ENCODE data around the gene MRPL46.
A peak's percentile ranks its signal among the peaks of the same experiment; 100 is the strongest.

Gene MRPL46

GRCh38 chr15:88467073-88467934, at the start of gene MRPL46, which contains the start of gene MRPS11:
Gene MRPL46 (minus strand): TSS chr15:88467388. CDS start chr15:88467377, 11 bp downstream.
Gene MRPS11 (plus strand): TSS chr15:88467708. CDS start chr15:88467718, 10 bp downstream.
- DNase-seq (ENCODE audit: low read depth): peak; percentile 83

GRCh38 chr15:88513195-88513594, 46.0 kb upstream of the MRPL46 start:
- no peak for DNase-seq (ENCODE audit: low read depth)

DNA sequence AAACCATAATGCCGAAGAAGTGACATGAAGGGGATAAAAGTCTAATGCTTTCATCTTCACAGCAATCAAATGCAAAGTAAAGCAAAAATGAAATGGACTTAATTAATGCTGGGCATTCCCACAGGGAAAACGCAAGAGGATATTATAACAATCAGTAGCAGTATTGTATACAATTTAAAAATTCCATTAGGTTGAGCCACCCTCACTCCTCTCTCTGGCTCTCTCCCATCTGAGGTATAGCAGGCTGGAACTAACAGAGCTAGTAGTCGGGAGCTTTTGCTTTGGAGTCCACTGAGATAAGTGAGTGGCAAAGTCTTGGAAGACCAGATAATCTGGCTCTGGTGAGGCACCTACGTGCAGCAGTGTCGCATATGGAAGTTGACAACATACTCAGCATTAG, 45.4 kb upstream of the MRPL46 start:
- no peak for DNase-seq (ENCODE audit: low read depth)

GRCh38 chr15:88512078-88512477, 44.9 kb upstream of the MRPL46 start:
- no peak for DNase-seq (ENCODE audit: low read depth)

GRCh38 chr15:88511161-88511560, 44.0 kb upstream of the MRPL46 start:
- DNase-seq (ENCODE audit: low read depth): no peak

- no peak for DNase-seq (ENCODE audit: low read depth)
Measured at GRCh38 chr15:88509964-88510363, 42.8 kb upstream of the MRPL46 start.

DNA sequence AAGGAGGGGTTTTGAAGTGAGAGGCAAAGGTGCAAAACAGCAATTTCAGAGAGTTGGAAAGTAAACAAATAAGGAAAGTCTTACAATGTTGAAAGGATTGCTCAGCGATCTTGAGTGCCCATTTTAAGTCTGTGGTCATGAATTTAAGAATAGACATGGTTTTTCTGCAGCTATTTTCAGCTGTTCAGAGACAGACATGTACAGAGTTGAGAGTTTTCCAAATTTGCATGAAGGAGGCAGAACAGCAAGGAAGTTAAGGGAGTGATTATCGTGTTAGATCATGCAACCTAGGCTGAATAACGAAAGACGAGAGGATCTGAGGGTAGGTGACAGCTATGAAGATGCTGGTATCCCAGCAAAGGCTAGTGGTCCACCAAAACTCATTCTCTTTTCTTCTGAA, 42.1 kb upstream of the MRPL46 start:
- DNase-seq (ENCODE audit: low read depth): no peak

DNA sequence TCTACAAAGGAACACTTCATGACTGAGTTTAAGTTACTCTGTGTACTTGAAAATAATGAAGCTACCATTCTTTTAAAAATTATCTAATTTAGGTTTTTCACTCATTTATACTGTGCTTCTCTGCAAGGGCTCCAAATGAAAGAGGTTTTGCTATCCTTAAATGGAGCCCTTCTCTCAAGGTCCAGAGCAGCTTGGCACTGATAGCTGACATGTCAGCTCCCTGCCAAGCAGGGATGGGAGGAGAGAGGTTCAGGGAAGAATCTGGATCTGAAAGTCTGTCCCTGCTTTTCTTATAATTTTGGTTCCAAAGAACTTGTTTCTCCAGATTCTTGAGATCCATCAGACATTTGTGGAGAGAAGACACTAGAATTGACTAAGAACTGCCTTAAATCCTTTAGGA, 39.4 kb upstream of the MRPL46 start:
- no peak for DNase-seq (ENCODE audit: low read depth)

DNA sequence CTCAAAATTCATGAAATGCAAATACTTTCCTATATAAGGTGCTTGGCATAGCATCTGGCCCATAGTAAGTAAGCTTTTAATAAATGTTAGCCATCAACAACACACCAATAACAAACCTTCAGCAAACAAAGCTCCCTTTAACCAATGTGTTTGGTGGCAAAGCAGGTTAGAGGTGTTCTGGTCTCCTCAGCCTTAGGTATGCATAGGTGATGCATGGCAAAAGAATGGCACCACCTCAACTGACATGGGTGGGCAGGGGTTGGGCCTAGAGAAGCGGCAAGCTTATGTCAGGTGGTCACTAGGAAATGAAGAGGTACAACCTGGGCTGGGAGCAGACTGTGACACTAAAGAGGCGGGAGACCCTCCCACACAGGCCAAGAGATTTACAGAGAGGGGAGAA, 38.5 kb upstream of the MRPL46 start:
- DNase-seq (ENCODE audit: low read depth): no peak

DNA sequence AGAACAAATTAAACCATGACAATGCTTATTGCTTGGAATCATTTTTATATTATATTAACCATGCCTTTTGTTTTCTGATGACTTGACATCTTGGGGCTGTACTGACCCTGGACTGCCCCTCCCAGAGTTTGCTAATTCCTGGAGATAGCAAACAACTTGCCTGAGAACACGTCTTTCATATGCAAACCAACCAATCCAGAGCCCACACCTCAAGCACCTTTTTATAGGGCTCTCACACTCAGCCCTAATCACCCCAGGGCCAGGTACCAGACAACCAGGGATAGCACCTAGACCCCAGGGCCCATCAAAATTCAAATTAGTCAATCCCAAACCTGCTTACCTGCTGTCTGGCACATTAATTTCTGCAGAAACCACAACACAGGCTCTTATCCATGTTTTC, 37.3 kb upstream of the MRPL46 start:
- no peak for DNase-seq (ENCODE audit: low read depth)

GRCh38 chr15:88498996-88499395, 31.8 kb upstream of the MRPL46 start:
- DNase-seq (ENCODE audit: low read depth): no peak

DNA sequence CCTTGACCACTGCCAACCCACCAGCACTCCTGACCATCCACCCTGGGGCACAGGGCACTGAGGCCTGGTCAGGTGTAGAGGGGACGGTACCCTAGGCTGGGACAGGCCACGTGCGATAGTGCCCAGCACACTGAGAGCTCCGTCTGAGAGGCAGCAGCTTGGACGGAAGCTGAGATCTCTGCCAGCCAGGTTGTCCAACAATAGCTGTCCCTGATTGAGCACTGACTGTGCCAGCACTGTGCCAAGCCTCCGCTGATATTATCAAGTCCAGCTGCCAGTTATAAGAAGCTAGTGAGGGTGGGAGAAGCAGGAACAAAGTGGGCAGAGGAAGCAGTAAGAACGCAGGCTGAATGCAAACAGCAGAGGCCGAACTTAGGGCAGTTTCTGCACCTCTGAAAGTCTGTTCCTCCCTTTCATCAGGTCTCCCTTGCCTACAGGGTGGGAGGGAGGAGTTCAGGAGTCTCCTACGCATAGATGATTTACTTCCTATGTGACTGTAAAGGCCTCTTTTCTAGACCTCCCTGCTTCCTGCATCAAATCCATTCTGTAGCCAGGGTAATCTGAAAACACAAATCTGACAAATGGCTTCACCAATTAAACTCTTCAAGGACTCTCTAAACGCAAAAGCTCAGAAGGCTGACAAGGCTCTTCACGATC, 30.0 kb upstream of the MRPL46 start:
- no peak for DNase-seq (ENCODE audit: low read depth)

DNA sequence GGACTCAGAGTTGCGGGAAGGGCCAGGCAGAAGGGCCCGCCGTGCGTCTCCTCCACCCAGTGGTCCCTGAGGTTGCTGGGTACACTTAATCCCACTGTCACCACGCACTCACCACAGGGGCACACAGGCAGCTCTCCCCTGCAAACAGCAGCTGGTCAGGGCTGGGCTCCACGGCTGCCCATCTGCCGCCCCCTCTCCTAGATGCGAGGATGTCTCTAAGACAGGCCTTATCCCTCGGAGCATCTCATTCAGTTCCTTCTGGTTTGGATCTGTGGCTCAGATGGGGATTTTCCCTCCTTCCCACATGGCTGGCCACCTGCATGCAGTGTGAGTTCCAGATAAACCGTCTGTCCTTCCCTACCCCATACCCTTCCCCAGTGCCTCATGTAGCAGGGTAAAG, 26.7 kb upstream of the MRPL46 start:
- DNase-seq (ENCODE audit: low read depth): no peak

GRCh38 chr15:88491158-88491557, 24.0 kb upstream of the MRPL46 start:
- DNase-seq (ENCODE audit: low read depth): no peak

DNA sequence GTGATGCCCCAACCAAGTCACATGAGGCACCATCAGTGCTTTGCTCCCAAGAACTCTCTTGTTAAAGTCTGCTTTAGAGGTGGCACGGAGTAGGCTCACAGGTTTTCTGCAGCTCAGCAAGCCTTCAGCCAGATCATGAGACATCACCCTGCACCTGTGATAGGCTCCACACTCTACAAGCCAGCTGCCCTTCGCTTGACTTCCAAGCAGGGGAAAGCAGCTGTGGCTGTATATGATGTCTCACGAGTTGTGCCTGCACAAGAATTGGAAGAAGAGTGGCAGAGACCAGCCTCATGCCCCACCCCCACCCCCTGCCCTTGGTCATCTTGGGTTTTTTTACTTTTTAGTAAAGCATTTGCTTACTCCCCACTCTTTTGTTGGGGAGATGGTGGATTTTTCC, 22.8 kb upstream of the MRPL46 start:
- no peak for DNase-seq (ENCODE audit: low read depth)

DNA sequence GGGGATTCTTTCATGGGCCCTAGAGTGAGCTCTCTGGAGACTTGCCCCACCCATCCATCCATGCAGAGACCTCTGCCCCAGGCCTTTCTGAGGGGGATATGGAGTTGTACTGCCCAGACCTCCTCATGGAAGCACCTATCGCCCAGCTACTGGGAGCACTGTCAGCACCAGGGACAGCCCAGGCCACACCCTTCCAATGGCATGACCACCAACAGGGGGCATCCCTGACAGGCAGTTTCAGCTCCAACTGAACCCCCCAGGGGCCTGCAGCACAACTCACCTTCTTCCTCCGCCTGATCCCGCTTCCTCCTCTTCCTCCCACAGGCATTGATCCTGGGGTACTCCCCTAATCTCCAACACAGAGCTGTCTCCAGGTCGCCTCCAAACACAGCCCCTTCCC, 22.1 kb upstream of the MRPL46 start:
- no peak for DNase-seq (ENCODE audit: low read depth)

- no peak for DNase-seq (ENCODE audit: low read depth)
Measured at GRCh38 chr15:88487796-88488523, 20.8 kb upstream of the MRPL46 start.

- no peak for DNase-seq (ENCODE audit: low read depth)
Measured at GRCh38 chr15:88487178-88487795, 20.1 kb upstream of the MRPL46 start.

GRCh38 chr15:88484682-88485331, 17.6 kb upstream of the MRPL46 start:
- no peak for DNase-seq (ENCODE audit: low read depth)

DNA sequence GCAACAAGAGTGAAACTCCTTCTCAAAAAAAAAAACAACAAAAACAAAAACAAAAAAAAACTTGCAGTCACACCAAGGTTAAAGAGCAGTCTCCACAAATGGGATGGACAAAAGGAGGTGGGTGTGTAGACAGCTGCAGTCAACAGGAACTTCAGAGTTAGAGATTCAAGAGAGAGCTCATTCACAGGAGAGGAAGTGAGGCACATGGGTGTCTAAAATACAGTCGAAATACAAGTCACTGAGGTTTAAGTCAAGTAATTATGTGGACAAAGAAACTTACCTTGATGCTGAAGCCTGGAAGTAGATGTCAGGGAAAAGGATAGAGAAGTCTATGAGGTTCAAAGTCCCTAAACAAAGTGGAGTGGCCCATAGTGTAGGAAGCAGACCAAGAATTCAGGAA, 15.1 kb upstream of the MRPL46 start:
- DNase-seq (ENCODE audit: low read depth): no peak

DNA sequence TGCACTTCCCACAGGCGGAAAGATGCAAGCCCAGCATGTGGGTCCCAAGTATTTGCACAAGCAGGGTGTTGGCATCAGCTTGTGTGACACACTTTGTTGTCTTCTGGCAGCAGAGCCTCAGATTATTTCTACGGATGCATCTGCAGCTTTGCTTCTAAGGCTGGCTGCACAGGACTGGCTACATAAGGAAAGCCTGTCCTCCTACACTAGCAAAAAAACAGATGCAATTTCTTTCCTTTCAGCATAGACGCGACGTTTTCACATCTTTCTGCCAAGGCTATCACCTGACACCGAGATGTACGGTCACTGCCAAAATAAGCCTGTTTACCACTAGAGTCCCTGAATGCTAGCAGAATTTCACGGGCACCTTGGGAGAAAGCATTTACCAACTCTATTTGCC, 13.8 kb upstream of the MRPL46 start:
- no peak for DNase-seq (ENCODE audit: low read depth)

- no peak for DNase-seq (ENCODE audit: low read depth)
Measured at GRCh38 chr15:88479169-88479568, 12.0 kb upstream of the MRPL46 start.
